Aorta (tissue), 5 donors: Measurements from ENCODE around the gene AMPD3. TPM values are rescaled to one million over a fixed set of nuclear protein-coding genes. Genes with fewer than 3 reads are reported as not detected.

ENCODE experiments used
- ATAC-seq: fragments of 200-7000 bp; cut with Tn5 transposase; one replicate; pipeline ENCODE4 v1.9.1; 2022; ENCODE audit warnings: moderate library complexity; ENCODE audit not compliant: low FRiP score
- DNase-seq, 2 donors: peaks; one replicate each; pipeline ENCODE4 v3.0.0-alpha.2; 2020
- H3K27ac ChIP-seq, 2 donors: one replicate each; pipeline ENCODE4 v1.5.1; 2013; ENCODE audit warnings: low read length in 2 of 2, mild to moderate bottlenecking in 2 of 2, moderate library complexity in 2 of 2, control low read depth in 1 of 2, inconsistent platforms in 1 of 2, low read depth in 1 of 2
- H3K27me3 ChIP-seq, 2 donors: one replicate each; pipeline ENCODE4 v1.6.1; 2013; ENCODE audit warnings: control low read depth in 1 of 2, low read length in 1 of 2, mild to moderate bottlenecking in 1 of 2, moderate library complexity in 1 of 2; ENCODE audit not compliant: insufficient read depth in 2 of 2, control insufficient read depth in 1 of 2
- H3K36me3 ChIP-seq, 2 donors: one replicate each; pipeline ENCODE4 v1.6.1; 2013; ENCODE audit warnings: control low read depth in 1 of 2, low read length in 1 of 2, mild to moderate bottlenecking in 1 of 2; ENCODE audit not compliant: insufficient read depth in 2 of 2, control insufficient read depth in 1 of 2
- H3K4me1 ChIP-seq, 2 donors: one replicate each; pipeline ENCODE4 v1.6.1; 2013; ENCODE audit warnings: low read length in 2 of 2, control low read depth in 1 of 2, mild to moderate bottlenecking in 1 of 2, moderate library complexity in 1 of 2; ENCODE audit not compliant: insufficient read depth in 2 of 2, control insufficient read depth in 1 of 2
- H3K4me3 ChIP-seq, 2 donors: one replicate each; pipeline ENCODE4 v1.5.1; 2013; ENCODE audit warnings: low read length in 2 of 2, control low read depth in 1 of 2, mild to moderate bottlenecking in 1 of 2
- H3K9me3 ChIP-seq: one replicate; pipeline ENCODE4 v1.6.1; 2013; ENCODE audit warnings: mild to moderate bottlenecking, low read length; ENCODE audit not compliant: control insufficient read depth
- WGBS, 2 donors: extraction: QIAGEN DNeasy Blood & Tissue Kit; methylation state at CpG; one replicate each; pipeline ENCODE4 v1.1.7; 2013; 5-methylcytosine and 5-hydroxymethylcytosine counted together
- intact Hi-C, 2 donors: fragments of 100-400 bp; cut with DNase I; formaldehyde crosslinking; loops; one replicate each; pipeline versions ENCODE4 v1.14.2 to v1.15.0; 2022
- long read RNA-seq, 2 donors: library from polyadenylated mRNA; unstranded; transcript quantifications; one replicate each; pipeline ENCODE4 v2.0.0, GENCODE V29; 2020 to 2021
- polyA plus RNA-seq, 2 donors: library from polyadenylated mRNA; stranded (reverse); fragments of 200-250 nt; gene quantifications; one replicate each; pipeline ENCODE4 v1.2.3, GENCODE V29; 2013
- total RNA-seq, 2 donors: library from RNA; stranded (reverse); fragmentation: NEBNext Ultra II Directional; extraction: Animal tissue kit (Norgen Biotek cat#: 25700); gene quantifications; one replicate each; pipeline ENCODE4 v1.2.1, GENCODE V29; 2021
- donor health status: healthy with polysubstance abuse.
- donor health status: Bipolar disorder and iron deficiency.
- donor health status: DM: no; HTN: no; CAD: no.
- donor health status: DM: no; HTN: no; CAD: no.
- donor health status: DM: yes; HTN: yes; CAD: no.

The AMPD3 gene
- total RNA-seq: 10 to 100 TPM in 1 of 2 donors, 1 to 10 TPM in 1; 7.8 to 16.9 TPM
- polyA plus RNA-seq: 1 to 10 TPM; 2.5 to 3.8 TPM
- long read RNA-seq, donor 1, partial matches to known transcripts: 0 of 2 reads
- long read RNA-seq, donor 1, other reads (novel, unspliced or antisense): 2 of 2 reads
- long read RNA-seq, donor 2, partial matches to known transcripts: 1 of 1 reads
- long read RNA-seq, donor 2, other reads (novel, unspliced or antisense): 0 of 1 reads

DNA sequence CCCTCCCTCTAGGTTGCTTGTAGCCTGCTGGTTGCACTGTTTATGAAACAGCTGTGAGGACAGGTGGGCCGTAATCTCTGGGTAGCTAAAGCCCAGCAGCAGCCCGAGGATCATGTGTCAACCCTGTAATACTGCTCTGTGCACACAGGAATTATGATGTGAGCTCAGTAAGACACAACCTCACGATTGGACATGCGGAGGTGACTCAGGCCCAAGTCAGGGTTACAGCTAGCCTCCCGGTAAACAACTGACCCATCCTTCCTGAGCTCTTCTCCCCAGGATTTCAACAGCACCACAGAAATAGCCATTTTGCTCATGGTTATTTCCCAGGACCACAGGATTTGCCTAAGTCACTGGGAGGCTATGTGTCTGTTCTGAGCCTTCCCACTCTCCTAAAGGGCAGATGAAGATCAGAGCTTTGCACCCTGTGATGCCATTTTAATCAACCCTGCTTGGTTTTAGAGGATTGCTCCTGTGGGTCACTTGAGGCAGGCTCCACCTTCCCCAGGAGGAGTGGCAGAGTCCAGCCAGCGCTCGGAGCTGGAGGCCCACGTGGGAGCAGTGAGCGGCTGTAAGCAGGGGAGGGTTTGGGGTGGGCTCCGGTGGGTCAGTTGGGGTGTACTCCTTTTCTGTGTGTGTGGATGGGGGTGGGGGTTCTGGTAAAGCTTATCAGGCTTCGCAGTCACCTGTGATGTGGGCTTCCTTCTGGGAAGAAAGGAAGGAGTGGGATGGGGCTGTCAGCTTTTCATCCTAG, at the start of gene AMPD3:
TSS of gene AMPD3 (plus strand) at position 387 of the 754 bp plus-strand sequence. CDS start 6,256 bp downstream, outside the sequence.
- no peak within 1 kb of the TSS for H3K27ac ChIP-seq
- no peak for DNase-seq
- H3K4me1 ChIP-seq: no peaks in the 10 kb centered on the region
- H3K9me3 ChIP-seq: no peaks in the 10 kb centered on the region
- no peaks in the 10 kb centered on the region for H3K36me3 ChIP-seq
- 79 to 83% methylated on average over 11 of the region's 11 CpGs for WGBS, 2 donors
- ATAC-seq: no peak
- intact Hi-C loops: no loop called here
- H3K27me3 ChIP-seq: no peaks in the 10 kb centered on the region
- H3K4me3 ChIP-seq: no peak within 1 kb of the TSS

DNA sequence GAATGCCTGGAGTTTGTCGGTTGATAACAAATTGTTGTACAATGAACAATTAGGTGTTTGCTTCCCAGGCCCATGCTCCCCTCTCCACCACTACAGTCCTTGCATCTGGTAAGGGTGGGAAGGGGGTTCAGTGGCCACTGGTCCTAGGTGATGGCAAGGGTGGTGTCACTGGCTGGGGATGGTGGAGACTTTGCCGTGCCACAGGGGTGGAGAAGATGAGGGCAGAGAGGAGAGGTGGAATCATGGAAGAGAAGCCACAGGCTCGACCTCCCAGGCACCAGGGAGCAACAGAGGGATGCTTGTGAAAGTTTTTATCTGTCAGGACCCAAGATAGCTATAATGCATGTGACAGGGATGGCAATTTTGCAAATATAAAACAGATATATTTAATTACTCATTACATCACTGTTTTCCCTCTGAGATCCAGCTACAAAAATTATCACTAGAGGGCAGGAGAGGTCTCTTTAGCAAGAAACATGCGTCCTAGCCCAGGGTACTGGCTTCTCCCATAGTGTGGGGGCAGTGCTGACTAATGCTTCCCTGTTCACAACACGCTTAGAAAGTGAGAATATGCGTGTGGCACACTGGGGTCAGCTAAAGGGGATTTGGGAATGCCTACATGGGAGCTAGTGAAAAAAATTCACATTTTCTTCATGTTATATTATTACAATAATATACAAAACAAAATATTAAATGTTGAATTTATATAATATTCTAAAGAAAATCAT, 49.0 kb upstream of the AMPD3 start:
- Histone ChIP-seq H3K36me3 (no peaks in the 10 kb centered on the region), H3K27ac (no peak overlapping the region), H3K4me3 (no peak overlapping the region), H3K27me3 (no peaks in the 10 kb centered on the region), H3K4me1 (no peaks in the 10 kb centered on the region), H3K9me3 (no peaks in the 10 kb centered on the region)
- 25 to 26% methylated on average over 6 of the region's 6 CpGs for WGBS, 2 donors
- intact Hi-C loops: loop anchor here (1.0 to 10.0 kb wide), 4 partner anchors 109 to 331 kb away; no protein-coding TSS in a partner anchor
- ATAC-seq: peak; percentile 87
- peak; percentile 81 for DNase-seq

DNA sequence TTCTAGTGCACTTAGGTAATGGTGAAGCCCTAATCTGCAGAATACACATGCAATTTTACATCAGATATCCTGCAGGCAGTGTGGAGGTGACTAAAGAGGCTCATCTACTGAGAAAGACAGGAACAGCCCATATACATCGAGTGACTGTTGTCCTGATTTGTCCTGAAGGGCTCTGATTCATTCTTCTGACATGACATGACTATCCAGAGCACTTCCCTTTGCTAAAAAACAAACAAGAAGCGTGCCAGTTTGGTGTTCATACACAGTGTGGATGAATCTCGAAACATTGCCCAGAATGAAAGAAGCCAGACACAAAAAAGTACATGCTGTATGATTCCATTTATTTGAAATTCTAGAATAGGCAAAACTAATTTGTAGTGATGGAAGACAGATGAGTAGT, 48.0 kb upstream of the AMPD3 start:
- no peaks in the 10 kb centered on the region for H3K4me1 ChIP-seq
- no peaks in the 10 kb centered on the region for H3K27me3 ChIP-seq
- no peak overlapping the region for H3K4me3 ChIP-seq
- intact Hi-C loops: loop anchor here (2.0 to 10.0 kb wide), 3 partner anchors 108 to 330 kb away; no protein-coding TSS in a partner anchor
- no peak overlapping the region for H3K27ac ChIP-seq
- no peaks in the 10 kb centered on the region for H3K9me3 ChIP-seq
- WGBS, 2 donors: 37 to 58% methylated on average over 3 of the region's 3 CpGs
- H3K36me3 ChIP-seq: no peaks in the 10 kb centered on the region
- ATAC-seq (no peak), DNase-seq (no peak)

DNA sequence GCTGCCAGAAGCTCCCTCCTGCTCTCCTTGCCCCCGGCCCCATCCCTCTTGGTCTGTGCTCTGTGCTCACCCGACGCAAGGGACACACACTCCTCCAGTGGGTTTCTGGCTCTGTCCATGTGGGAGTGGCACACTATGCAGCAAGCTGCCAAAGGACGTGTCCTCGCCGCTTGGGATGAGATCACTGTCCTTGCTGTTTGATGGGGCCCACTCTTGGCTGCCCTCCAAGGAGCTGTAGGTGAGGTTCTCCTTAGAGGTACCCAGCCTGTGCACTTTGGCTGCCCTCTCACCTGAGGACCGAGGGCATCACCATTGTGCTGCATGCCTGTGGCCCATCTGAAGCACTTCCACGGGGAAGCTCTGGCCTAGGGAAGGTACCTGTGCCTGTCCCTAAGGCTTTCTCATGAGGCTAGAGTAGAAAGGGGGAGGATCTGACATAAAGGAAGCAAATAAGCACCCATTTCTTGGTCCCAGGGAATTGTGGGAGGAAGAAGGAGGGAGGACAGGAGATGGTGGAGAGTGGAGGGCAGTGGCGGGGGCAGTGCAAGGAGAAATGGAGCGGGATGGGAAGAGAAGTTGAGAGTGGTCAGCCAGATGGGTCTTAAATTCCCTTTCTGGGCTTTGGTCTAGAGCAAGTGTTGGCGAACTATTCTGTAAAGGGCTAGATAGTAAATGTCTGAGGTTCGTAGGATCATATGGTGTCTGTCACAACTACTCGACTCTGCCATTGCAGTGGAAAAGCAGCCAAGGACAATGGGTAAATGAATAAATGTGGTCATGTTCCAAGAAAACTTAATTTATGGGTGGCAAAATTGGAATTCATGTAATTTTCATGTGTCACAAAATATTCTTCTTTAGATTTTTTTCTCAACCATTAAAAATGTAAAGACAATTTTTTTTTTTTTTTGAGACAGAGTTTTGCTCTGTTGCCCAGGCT, 47.0 kb upstream of the AMPD3 start:
- DNase-seq (no peak), ATAC-seq (no peak)
- no peaks in the 10 kb centered on the region for H3K36me3 ChIP-seq
- no peaks in the 10 kb centered on the region for H3K9me3 ChIP-seq
- intact Hi-C loops: loop anchor here (2.0 to 10.0 kb wide), 3 partner anchors 107 to 329 kb away; no protein-coding TSS in a partner anchor
- no peaks in the 10 kb centered on the region for H3K27me3 ChIP-seq
- no peak overlapping the region for H3K27ac ChIP-seq
- 92 to 93% methylated on average over 13 of the region's 13 CpGs for WGBS, 2 donors
- no peaks in the 10 kb centered on the region for H3K4me1 ChIP-seq
- H3K4me3 ChIP-seq: no peak overlapping the region

DNA sequence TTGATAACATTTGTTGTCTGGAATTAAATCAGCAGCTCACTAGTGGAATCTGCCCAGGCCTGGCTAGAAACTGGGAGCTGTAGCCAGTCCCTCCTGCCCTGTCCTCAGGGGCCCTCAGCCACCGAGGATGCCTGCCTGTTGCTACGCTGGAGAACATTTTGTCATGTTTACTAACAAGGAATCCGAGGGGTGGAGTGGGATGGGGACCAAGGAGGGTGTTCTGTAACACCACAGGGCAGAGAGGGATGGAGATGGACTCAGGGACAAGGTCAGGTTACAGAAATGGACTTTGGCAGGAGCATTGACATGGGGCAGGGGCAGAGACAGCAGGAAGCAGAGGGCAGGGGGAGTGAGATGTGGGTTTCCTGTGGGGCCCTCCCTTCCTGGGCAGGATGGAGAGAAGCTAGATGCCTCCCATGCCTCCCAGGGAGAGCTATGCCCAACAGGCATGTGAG, 45.8 kb upstream of the AMPD3 start:
- no peak overlapping the region for H3K4me3 ChIP-seq
- no peaks in the 10 kb centered on the region for H3K4me1 ChIP-seq
- no peaks in the 10 kb centered on the region for H3K36me3 ChIP-seq
- intact Hi-C loops: loop anchor here (10.0 kb wide), 2 partner anchors 106 to 246 kb away; no protein-coding TSS in a partner anchor
- H3K9me3 ChIP-seq: no peaks in the 10 kb centered on the region
- DNase-seq (no peak), ATAC-seq (no peak)
- 61 to 78% methylated on average over 3 of the region's 3 CpGs for WGBS, 2 donors
- H3K27me3 ChIP-seq: no peaks in the 10 kb centered on the region
- no peak overlapping the region for H3K27ac ChIP-seq

DNA sequence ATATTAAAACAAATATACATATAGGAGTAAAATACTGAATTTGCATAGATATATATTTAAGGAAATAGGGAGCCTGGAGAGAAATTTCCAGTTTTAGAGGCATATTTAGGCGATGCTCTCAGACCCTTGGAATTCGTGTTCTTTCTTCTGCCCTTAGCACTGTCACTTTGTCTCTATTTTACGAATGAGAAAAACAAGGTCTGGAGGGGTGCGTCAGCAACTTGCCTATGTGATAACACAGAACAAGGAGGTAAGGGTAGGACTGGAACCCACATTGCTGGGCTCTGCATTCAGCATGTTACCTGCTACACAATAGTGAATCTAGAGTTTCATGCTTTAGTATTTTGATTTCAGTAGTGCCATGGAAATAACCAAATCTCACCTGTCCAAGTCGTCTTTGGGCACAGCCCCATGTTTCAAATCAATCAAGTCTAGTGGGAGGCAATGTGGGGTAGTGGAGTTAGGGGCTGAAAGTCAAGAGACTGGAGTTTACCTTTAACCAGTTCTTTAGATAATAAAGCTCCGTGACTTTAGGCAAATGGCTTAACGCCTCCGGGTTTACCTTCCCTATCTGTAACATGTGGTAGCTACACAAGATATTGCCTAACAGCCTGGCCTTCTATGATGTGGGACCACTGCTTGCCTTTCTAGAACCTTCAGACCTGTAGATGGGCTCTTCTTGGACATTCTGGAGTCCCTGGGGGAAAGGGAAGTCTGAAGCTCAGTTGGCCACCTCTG, 44.8 kb upstream of the AMPD3 start:
- WGBS, 2 donors: 86 to 91% methylated on average over 8 of the region's 8 CpGs
- no peaks in the 10 kb centered on the region for H3K9me3 ChIP-seq
- ATAC-seq (no peak), DNase-seq (no peak)
- H3K27ac ChIP-seq: no peak overlapping the region
- no peak overlapping the region for H3K4me3 ChIP-seq
- no peaks in the 10 kb centered on the region for H3K4me1 ChIP-seq
- no peaks in the 10 kb centered on the region for H3K36me3 ChIP-seq
- intact Hi-C loops: no loop called here
- no peaks in the 10 kb centered on the region for H3K27me3 ChIP-seq

DNA sequence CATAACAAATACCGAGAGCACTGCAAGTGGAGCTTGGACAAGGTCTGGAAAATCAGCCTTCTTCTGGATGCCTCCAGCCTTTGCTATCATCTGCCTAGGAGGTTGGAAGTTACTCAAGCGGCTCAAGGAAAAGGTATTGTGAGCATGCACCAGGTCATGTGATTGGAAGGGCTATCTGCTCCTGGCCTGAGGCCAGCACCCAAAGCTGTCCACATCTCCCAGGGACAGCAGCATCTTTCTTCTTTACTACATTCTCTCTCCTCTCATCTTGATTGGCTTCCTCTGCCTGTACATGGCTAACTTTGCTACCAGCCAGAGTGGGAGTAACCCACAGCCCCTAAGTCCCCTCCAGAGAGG, 44.2 kb upstream of the AMPD3 start:
- H3K27me3 ChIP-seq: no peaks in the 10 kb centered on the region
- ATAC-seq (no peak), DNase-seq (no peak)
- H3K4me3 ChIP-seq: no peak overlapping the region
- 87 to 97% methylated on average over 2 of the region's 2 CpGs for WGBS, 2 donors
- H3K36me3 ChIP-seq: no peaks in the 10 kb centered on the region
- H3K27ac ChIP-seq: no peak overlapping the region
- intact Hi-C loops: no loop called here
- no peaks in the 10 kb centered on the region for H3K9me3 ChIP-seq
- no peaks in the 10 kb centered on the region for H3K4me1 ChIP-seq
